B cell (primary cell): ENCODE data around the gene RBKS.

ENCODE experiments used
- EZH2 ChIP-seq: IDR thresholded peaks from 2 replicates; pipeline ENCODE4 v1.6.1; 2012; ENCODE audit warnings: borderline replicate concordance, low read depth, mild to moderate bottlenecking, moderate library complexity, low read length; ENCODE audit not compliant: insufficient read depth, poor library complexity, severe bottlenecking
- TF ChIP-seq, protein P1 (sequence below): fragments of 200-600 bp; IDR thresholded peaks from one replicate; pipeline ENCODE4 v1.8.0; 2022; ENCODE audit warnings: antibody characterized with exemption, mild to moderate bottlenecking

DNA sequence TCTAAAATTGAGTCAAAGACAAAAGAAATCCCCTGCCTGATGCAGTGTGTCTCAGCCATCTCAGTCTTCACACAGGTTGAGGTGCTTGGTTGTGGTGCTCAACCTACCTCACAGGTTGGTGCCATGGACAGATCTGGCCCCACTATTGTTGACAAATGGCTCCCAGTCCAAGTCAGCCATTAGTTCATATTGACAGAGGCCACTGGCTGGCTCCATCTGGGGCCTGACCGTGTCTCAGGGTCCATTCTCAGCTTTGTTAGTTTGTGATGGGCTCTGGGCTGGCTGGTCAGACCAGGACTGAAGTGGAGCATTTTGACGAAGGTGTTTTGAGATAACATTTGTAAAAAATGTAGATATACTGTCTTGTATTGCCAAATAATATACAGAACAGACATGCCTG is 81.8 kb downstream of the RBKS start:
- TF ChIP-seq, protein P1, sequence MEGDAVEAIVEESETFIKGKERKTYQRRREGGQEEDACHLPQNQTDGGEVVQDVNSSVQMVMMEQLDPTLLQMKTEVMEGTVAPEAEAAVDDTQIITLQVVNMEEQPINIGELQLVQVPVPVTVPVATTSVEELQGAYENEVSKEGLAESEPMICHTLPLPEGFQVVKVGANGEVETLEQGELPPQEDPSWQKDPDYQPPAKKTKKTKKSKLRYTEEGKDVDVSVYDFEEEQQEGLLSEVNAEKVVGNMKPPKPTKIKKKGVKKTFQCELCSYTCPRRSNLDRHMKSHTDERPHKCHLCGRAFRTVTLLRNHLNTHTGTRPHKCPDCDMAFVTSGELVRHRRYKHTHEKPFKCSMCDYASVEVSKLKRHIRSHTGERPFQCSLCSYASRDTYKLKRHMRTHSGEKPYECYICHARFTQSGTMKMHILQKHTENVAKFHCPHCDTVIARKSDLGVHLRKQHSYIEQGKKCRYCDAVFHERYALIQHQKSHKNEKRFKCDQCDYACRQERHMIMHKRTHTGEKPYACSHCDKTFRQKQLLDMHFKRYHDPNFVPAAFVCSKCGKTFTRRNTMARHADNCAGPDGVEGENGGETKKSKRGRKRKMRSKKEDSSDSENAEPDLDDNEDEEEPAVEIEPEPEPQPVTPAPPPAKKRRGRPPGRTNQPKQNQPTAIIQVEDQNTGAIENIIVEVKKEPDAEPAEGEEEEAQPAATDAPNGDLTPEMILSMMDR = no peak
- no peak for TF ChIP-seq EZH2
